K562 (cell line): ENCODE data around the gene PRCC. TPM values are rescaled to one million over a fixed set of nuclear protein-coding genes. Genes with fewer than 3 reads are reported as not detected.

Source experiments
- ATAC-seq: fragments of 200-7000 bp; cut with Tn5 transposase; 3 replicates; pipeline ENCODE4 v1.9.1; 2020; ENCODE audit warnings: moderate library complexity
- BruUV-seq: library from RNA; stranded (reverse); fragments of 400-500 nt; replicated peaks from 2 replicates; lab custom pipeline; 2021; lab: Mats Ljungman, UMichigan
- CTCF ChIA-PET: fragments of 300-600 bp; formaldehyde crosslinking; extraction: SDS; loops from one replicate; lab custom pipeline; 2021; ENCODE audit warnings: low intra/inter-chr PET ratio; lab: Yijun Ruan, JAX
- POLR2A ChIA-PET: fragments of 300-600, 350-650 bp; sonication (Branson Sonifier 250); formaldehyde crosslinking; extraction: SDS; loops from one replicate; lab custom pipeline; 2021; ENCODE audit warnings: antibody characterized with exemption, inconsistent platforms; lab: Yijun Ruan, JAX
- DNase-seq, 4 experiments: peaks; one replicate each; pipeline versions ENCODE4 v3.0.0 to v3.0.0-alpha.2; 2011 to 2018; ENCODE audit warnings: low spot score in 3 of 4, mixed read lengths in 3 of 4; ENCODE audit errors: extremely low read depth in 1 of 4
- FAIRE-seq: peaks from 2 replicates; lab custom pipeline; 2011; peaks lifted over from hg19 to GRCh38; lab: Jason Lieb, UNC
- H2AFZ ChIP-seq: 2 replicates; pipeline ENCODE4 v1.6.0; 2011; ENCODE audit warnings: low read depth, low read length, control low read depth, inconsistent platforms
- H3K27ac ChIP-seq: fragments of 200-600 bp; 3 replicates; pipeline ENCODE4 v1.8.0; 2011; ENCODE audit warnings: low read depth, mild to moderate bottlenecking, control low read depth, inconsistent platforms, low read length, moderate library complexity, mixed read lengths; ENCODE audit errors: extremely low read depth
- H3K27me3 ChIP-seq, 2 experiments: fragments of 300-600 bp in 1 of 2; 2 replicates in 1 of 2; 3 replicates in 1 of 2; pipeline versions ENCODE4 v1.6.0 to v1.8.0; 2011; ENCODE audit warnings: inconsistent platforms in 2 of 2, low read length in 2 of 2, mild to moderate bottlenecking in 1 of 2, mixed read lengths in 1 of 2, moderate library complexity in 1 of 2; ENCODE audit not compliant: control insufficient read depth in 2 of 2, insufficient read depth in 2 of 2
- H3K36me3 ChIP-seq: fragments of 300-600 bp; 3 replicates; pipeline ENCODE4 v1.8.0; 2011; ENCODE audit warnings: mild to moderate bottlenecking, low read length, inconsistent platforms; ENCODE audit not compliant: control insufficient read depth, insufficient read depth
- H3K4me1 ChIP-seq, 2 experiments: fragments of 200-600 bp in 1 of 2; replicated peaks in 1 of 2; 2 replicates in 1 of 2; 3 replicates in 1 of 2; pipeline versions ENCODE4 v1.5.1 to v1.8.0; 2011; ENCODE audit warnings: inconsistent platforms in 2 of 2, low read length in 2 of 2, mild to moderate bottlenecking in 1 of 2, mixed read lengths in 1 of 2, moderate library complexity in 1 of 2; ENCODE audit not compliant: control insufficient read depth in 2 of 2, insufficient read depth in 2 of 2
- H3K4me2 ChIP-seq: 2 replicates; pipeline ENCODE4 v1.6.1; 2011; ENCODE audit warnings: low read length, control low read depth, inconsistent platforms, mixed read lengths; ENCODE audit not compliant: insufficient read depth
- H3K4me3 ChIP-seq: fragments of 200-600 bp; sonication (generic), shearing (Covaris generic); 2 replicates; pipeline ENCODE4 v1.5.1; 2016; ENCODE audit warnings: control low read depth, inconsistent platforms
- H3K79me2 ChIP-seq: fragments of 200-600 bp; 3 replicates; pipeline ENCODE4 v1.8.0; 2011; ENCODE audit warnings: low read length, inconsistent platforms; ENCODE audit not compliant: control insufficient read depth, insufficient read depth
- H3K9ac ChIP-seq, 2 experiments: 2 replicates each; pipeline versions ENCODE4 v1.6.0 to v1.6.1; 2011; ENCODE audit warnings: low read depth in 2 of 2, low read length in 2 of 2, control low read depth in 1 of 2, inconsistent platforms in 1 of 2, mild to moderate bottlenecking in 1 of 2, mixed read lengths in 1 of 2; ENCODE audit not compliant: insufficient read depth in 1 of 2
- H3K9me1 ChIP-seq: one replicate; pipeline ENCODE4 v1.6.0; 2011; ENCODE audit warnings: inconsistent platforms, mild to moderate bottlenecking, low read length, moderate library complexity; ENCODE audit not compliant: control insufficient read depth, insufficient read depth
- H3K9me3 ChIP-seq: replicated peaks from 2 replicates; pipeline ENCODE4 v1.5.1; 2011; ENCODE audit warnings: low read depth, low read length, inconsistent platforms; ENCODE audit not compliant: control insufficient read depth, insufficient read depth
- H4K20me1 ChIP-seq: replicated peaks from 2 replicates; pipeline ENCODE4 v1.6.1; 2011; ENCODE audit warnings: low read length, inconsistent platforms, mixed read lengths; ENCODE audit not compliant: control insufficient read depth, insufficient read depth
- CBFB ChIP-seq: sonication (generic); formaldehyde crosslinking; IDR thresholded peaks from 2 replicates; pipeline ENCODE4 v1.4.0; 2020; ENCODE audit warnings: mild to moderate bottlenecking, missing genetic modification reagents
- CCNT2 ChIP-seq: IDR thresholded peaks from 2 replicates; pipeline ENCODE4 v1.6.1; 2011; ENCODE audit warnings: borderline replicate concordance, low read depth, mild to moderate bottlenecking, moderate library complexity, mixed read lengths, low read length; ENCODE audit not compliant: insufficient read length; ENCODE audit errors: extremely low read depth
- CREM ChIP-seq: IDR thresholded peaks from 2 replicates; pipeline ENCODE4 v1.6.1; 2014; ENCODE audit warnings: antibody characterized with exemption, low read depth
- HNRNPK ChIP-seq: fragments of 200-400 bp; formaldehyde crosslinking; IDR thresholded peaks from one replicate; pipeline ENCODE4 v1.6.1; 2018; ENCODE audit warnings: mild to moderate bottlenecking, low read depth, low read length; ENCODE audit not compliant: poor library complexity, severe bottlenecking
- PTRF ChIP-seq: fragments of 450-650 bp; IDR thresholded peaks from 2 replicates; pipeline ENCODE4 v1.6.1; 2016; ENCODE audit warnings: mild to moderate bottlenecking, missing genetic modification characterization, missing compliant biosample characterization
- RHOXF2B ChIP-seq: fragments of 250-450 bp; sonication (Bioruptor Pico); conservative IDR thresholded peaks from 2 replicates; pipeline ENCODE4 v1.5.1; 2021
- ZNF57 ChIP-seq: fragments of 450-650 bp; formaldehyde crosslinking; IDR thresholded peaks from 2 replicates; pipeline ENCODE4 v1.4.0; 2020; ENCODE audit warnings: mild to moderate bottlenecking, moderate library complexity
- WGBS: fragments of 100-300 bp; shearing (Covaris generic); methylation state at CpG from one replicate; pipeline ENCODE4 v1.1.6; 2016; ENCODE audit warnings: low coverage, mixed read lengths; ENCODE audit not compliant: insufficient coverage; ENCODE audit errors: missing lambda C conversion rate; 5-methylcytosine and 5-hydroxymethylcytosine counted together
- in situ Hi-C: fragments of 300-500 bp; cut with MboI; formaldehyde crosslinking; loops from 4 replicates; pipeline ENCODE4 v1.15.0; 2018; ENCODE audit warnings: inconsistent platforms, mixed read lengths
- intact Hi-C: fragments of 100-400 bp; cut with micrococcal nuclease; formaldehyde crosslinking; loops from 2 replicates; pipeline ENCODE4 v1.14.2; 2022
- polyA plus RNA-seq, 8 experiments: library from polyadenylated mRNA; depleted of rRNA in 4 of 8; stranded (reverse) in 5 of 8; unstranded in 3 of 8; fragments of >200 nt; fragmentation: Nextera tagmentation in 2 of 8; fragmentation: Illumina TruSeq in 1 of 8; extraction: Ambion mirVana in 2 of 8; extraction: Trizol in 1 of 8; gene quantifications; 2 replicates each; pipeline versions ENCODE4 v1.2.1 to v1.2.3, GENCODE V29; 2011 to 2014; ENCODE audit warnings: inconsistent platforms in 1 of 8, missing spikeins in 1 of 8
- total RNA-seq, 7 experiments: library from RNA; depleted of rRNA in 6 of 7; stranded (reverse); fragments of >200 nt in 6 of 7; fragmentation: Illumina TruSeq in 2 of 7; extraction: Trizol in 2 of 7; gene quantifications; 2 replicates each; pipeline versions ENCODE4 v1.2.1 to v1.2.3, GENCODE V29; 2011 to 2021; ENCODE audit warnings: low replicate concordance in 1 of 7
- TF ChIP-seq, protein P1 (sequence below): fragments of 450-650 bp; IDR thresholded peaks from 2 replicates; pipeline ENCODE4 v1.6.1; 2018; ENCODE audit not compliant: partially characterized antibody
- TF ChIP-seq, protein P2 (sequence below), 2 experiments: fragments of 450-650 bp in 1 of 2; sonication (generic) in 1 of 2; formaldehyde crosslinking in 1 of 2; IDR thresholded peaks; 2 replicates each; pipeline versions ENCODE4 v1.7.1 to v1.9.0; 2016 to 2022; ENCODE audit warnings: inconsistent platforms in 1 of 2, mild to moderate bottlenecking in 1 of 2, missing genetic modification reagents in 1 of 2

The PRCC gene
- total and polyA plus RNA-seq, 9 of the 15 experiments (the other 6 are each of a cell fraction or from before 2014, with no cell fraction given), result 23.9 to 201 (median 41.1) TPM

DNA sequence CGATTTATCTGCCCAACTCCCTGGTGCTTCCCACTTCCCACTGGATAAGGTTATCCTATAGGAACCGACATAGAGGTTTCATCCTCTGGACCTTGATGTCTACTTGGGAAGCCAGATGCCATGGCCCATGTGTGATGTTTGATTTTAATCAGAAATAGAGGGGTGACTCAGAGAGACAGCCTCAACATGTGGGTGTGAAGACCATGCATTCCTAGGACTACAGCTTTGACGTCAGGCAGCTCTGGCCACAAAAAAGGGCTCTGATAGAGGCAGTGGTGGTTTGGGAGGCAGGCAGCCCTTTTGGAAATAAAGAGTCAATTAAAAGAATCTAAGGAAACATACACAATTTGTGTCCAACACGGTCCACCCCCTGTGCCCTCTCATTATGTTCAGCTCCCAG is 54.5 kb downstream of the PRCC start:
- Histone ChIP-seq H3K9ac (no peak overlapping the region), H3K27me3 (peaks cover 10 to 16% of the 10 kb centered on the region in 2 experiments; a peak in 3 of 5 replicates), H2AFZ (peak overlapping the region; percentile 53; the same call in 1 of the 2 replicates), H3K27ac (no peak overlapping the region), H3K36me3 (no peaks in the 10 kb centered on the region), H4K20me1 (no peaks in the 10 kb centered on the region), H3K4me2 (no peak overlapping the region), H3K79me2 (no peaks in the 10 kb centered on the region), H3K9me1 (no peaks in the 10 kb centered on the region), H3K9me3 (no peaks in the 10 kb centered on the region), H3K4me3 (no peak overlapping the region), H3K4me1 (peaks cover 3 to 6% of the 10 kb centered on the region in 2 experiments; a peak in 4 of 5 replicates)
- FAIRE-seq (peak; percentile 19), ATAC-seq (no peak), DNase-seq (peak in 1 of 4 experiments; percentile 39)
- in situ Hi-C loops, result no loop called here
- intact Hi-C loops, result no loop called here
- WGBS, result 7% methylated on average over 4 of the region's 4 CpGs
- BruUV-seq, result no TSS peak
- ChIA-PET CTCF (no interaction called here), POLR2A (interaction anchor here (0.6 to 1.3 kb wide), 3 partner anchors 32 to 241 kb away, joined by 3 to 4 read pairs (median 4); no protein-coding TSS in a partner anchor)
- no peak for TF ChIP-seq CBFB (CRISPR knock-in tag)
- no peak for TF ChIP-seq CCNT2
- TF ChIP-seq RHOXF2B (CRISPR knock-in tag), result no peak
- TF ChIP-seq, protein P1, sequence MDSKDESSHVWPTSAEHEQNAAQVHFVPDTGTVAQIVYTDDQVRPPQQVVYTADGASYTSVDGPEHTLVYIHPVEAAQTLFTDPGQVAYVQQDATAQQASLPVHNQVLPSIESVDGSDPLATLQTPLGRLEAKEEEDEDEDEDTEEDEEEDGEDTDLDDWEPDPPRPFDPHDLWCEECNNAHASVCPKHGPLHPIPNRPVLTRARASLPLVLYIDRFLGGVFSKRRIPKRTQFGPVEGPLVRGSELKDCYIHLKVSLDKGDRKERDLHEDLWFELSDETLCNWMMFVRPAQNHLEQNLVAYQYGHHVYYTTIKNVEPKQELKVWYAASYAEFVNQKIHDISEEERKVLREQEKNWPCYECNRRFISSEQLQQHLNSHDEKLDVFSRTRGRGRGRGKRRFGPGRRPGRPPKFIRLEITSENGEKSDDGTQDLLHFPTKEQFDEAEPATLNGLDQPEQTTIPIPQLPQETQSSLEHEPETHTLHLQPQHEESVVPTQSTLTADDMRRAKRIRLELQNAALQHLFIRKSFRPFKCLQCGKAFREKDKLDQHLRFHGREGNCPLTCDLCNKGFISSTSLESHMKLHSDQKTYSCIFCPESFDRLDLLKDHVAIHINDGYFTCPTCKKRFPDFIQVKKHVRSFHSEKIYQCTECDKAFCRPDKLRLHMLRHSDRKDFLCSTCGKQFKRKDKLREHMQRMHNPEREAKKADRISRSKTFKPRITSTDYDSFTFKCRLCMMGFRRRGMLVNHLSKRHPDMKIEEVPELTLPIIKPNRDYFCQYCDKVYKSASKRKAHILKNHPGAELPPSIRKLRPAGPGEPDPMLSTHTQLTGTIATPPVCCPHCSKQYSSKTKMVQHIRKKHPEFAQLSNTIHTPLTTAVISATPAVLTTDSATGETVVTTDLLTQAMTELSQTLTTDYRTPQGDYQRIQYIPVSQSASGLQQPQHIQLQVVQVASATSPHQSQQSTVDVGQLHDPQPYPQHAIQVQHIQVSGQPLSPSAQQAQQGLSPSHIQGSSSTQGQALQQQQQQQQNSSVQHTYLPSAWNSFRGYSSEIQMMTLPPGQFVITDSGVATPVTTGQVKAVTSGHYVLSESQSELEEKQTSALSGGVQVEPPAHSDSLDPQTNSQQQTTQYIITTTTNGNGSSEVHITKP, result peak; percentile 40
- TF ChIP-seq, protein P2, sequence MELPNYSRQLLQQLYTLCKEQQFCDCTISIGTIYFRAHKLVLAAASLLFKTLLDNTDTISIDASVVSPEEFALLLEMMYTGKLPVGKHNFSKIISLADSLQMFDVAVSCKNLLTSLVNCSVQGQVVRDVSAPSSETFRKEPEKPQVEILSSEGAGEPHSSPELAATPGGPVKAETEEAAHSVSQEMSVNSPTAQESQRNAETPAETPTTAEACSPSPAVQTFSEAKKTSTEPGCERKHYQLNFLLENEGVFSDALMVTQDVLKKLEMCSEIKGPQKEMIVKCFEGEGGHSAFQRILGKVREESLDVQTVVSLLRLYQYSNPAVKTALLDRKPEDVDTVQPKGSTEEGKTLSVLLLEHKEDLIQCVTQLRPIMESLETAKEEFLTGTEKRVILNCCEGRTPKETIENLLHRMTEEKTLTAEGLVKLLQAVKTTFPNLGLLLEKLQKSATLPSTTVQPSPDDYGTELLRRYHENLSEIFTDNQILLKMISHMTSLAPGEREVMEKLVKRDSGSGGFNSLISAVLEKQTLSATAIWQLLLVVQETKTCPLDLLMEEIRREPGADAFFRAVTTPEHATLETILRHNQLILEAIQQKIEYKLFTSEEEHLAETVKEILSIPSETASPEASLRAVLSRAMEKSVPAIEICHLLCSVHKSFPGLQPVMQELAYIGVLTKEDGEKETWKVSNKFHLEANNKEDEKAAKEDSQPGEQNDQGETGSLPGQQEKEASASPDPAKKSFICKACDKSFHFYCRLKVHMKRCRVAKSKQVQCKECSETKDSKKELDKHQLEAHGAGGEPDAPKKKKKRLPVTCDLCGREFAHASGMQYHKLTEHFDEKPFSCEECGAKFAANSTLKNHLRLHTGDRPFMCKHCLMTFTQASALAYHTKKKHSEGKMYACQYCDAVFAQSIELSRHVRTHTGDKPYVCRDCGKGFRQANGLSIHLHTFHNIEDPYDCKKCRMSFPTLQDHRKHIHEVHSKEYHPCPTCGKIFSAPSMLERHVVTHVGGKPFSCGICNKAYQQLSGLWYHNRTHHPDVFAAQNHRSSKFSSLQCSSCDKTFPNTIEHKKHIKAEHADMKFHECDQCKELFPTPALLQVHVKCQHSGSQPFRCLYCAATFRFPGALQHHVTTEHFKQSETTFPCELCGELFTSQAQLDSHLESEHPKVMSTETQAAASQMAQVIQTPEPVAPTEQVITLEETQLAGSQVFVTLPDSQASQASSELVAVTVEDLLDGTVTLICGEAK (IDR thresholded peaks at IDR 0.05), result no peak
- TF ChIP-seq, protein P2 (CRISPR knock-in tag; IDR thresholded peaks at IDR 0.05), result no peak
- TF ChIP-seq PTRF (tag), result no peak
- TF ChIP-seq ZNF57 (CRISPR knock-in tag), result no peak
- peak; percentile 69 for TF ChIP-seq CREM
- TF ChIP-seq HNRNPK, result no peak
